ENCODE data around the gene AMN. TPM values are rescaled to one million over a fixed set of nuclear protein-coding genes. Genes with fewer than 3 reads are reported as not detected.

AMN gene
- polyA plus RNA-seq, 1 donor = 0.16 TPM

GRCh38 chr14:102943979-102944378 lies 21.5 kb downstream of the AMN start:
- DNase-seq (ENCODE audit: low read depth) = no peak

- no peak for DNase-seq (ENCODE audit: low read depth)
Observed at GRCh38 chr14:102944448-102945330, 22.2 kb downstream of the AMN start.

GRCh38 chr14:102945346-102946130 lies 23.1 kb downstream of the AMN start:
- DNase-seq (ENCODE audit: low read depth) = no peak

- DNase-seq (ENCODE audit: low read depth) = no peak
Observed at GRCh38 chr14:102947321-102948103, 25.0 kb downstream of the AMN start.

- DNase-seq (ENCODE audit: low read depth) = no peak
Observed at GRCh38 chr14:102948698-102949061, 26.2 kb downstream of the AMN start.

DNA sequence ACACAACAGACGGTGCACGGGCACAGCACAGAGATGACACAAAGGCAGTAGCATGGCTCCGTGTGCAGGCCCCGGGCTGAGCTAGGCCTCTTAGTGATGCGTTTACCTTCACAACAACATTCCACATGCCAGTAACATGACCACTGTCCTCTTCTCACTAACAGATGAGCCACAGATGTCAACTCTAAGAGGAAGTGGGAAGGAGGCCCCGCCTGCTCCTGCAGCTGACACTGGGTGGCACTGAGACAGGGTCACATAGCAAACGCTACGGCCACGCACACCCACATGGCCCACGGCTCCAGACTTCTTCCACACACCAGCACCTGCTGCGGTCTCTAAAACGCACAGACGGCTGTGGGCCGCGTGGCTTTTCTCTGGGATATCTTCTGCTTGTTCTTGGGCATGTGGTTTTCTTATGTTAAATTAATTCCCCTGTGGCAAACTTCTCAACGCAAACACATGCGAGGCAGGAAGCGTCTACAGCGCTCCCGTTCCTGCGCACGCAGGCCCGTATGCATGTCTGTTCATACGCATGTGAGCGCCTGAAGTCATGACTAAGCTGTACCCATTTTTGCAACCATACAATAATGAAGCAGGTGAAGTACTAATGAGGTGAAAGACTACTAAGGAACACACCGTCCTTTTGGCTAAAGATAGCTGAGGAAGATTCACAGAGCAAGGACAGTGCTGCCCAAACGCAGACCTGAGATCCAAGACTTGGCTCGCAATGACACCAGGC lies 26.8 kb downstream of the AMN start:
- DNase-seq (ENCODE audit: low read depth) = no peak

DNA sequence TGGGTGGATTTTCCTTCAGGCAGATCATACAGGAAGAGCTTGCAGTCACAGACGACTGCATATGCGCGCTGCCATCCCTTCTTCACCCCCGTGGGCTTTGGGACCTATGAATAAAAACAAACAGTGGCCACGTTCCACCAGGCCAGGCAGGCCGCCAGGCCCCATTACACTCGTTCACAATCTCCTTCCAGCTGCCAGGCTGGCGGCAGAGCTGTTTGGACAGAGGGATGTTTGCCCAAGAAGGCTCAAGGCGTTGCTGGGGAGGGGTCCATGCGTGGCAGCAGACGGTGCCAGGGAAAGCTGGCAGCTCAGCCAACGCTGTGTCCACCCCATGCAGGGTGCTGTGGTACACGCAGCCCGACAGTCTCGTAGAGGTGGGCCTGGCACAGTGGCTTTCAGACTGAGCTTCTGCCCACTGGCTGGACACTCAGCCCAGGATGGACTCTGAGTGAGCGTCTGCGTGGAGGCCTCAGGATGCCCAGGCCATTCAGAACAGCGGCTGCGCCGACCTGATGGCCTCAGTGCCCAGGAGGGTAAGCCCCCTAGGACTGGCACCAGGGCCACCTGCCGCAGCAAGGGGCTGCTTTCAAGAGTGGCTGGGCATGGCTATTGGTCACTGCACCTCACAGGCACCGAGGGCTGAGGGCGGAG lies 27.5 kb downstream of the AMN start:
- no peak for DNase-seq (ENCODE audit: low read depth)

GRCh38 chr14:102951034-102951433 lies 28.6 kb downstream of the AMN start:
- no peak for DNase-seq (ENCODE audit: low read depth)

GRCh38 chr14:102951799-102952198 lies 29.3 kb downstream of the AMN start:
- no peak for DNase-seq (ENCODE audit: low read depth)

DNA sequence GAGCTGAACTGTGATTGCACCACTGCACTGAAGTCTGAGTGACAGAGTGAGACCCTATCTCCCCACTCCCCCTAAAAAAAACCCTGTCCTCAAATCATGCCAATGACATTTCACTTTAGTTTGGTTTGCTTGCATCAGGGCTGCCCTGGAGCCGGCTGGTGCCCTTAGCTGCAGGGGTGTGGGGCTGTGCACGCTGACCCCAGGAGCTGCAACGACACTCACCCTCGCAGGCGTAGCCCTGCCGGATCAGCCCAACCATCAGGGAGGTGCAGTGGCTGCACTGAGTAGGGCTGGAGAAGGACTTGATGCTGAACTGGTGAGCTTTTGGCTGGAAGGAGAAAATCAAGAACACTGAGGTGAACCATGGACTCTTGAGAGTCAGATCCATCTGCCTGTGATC lies 29.8 kb downstream of the AMN start:
- no peak for DNase-seq (ENCODE audit: low read depth)

- DNase-seq (ENCODE audit: low read depth) = no peak
Observed at GRCh38 chr14:102953100-102953499, 30.6 kb downstream of the AMN start.

- DNase-seq (ENCODE audit: low read depth) = no peak
Observed at GRCh38 chr14:102954081-102954789, 31.8 kb downstream of the AMN start.

- no peak for DNase-seq (ENCODE audit: low read depth)
Observed at GRCh38 chr14:102955636-102956408, 33.4 kb downstream of the AMN start.

- no peak for DNase-seq (ENCODE audit: low read depth)
Observed at GRCh38 chr14:102957222-102957621, 34.8 kb downstream of the AMN start.

- DNase-seq (ENCODE audit: low read depth) = no peak
Observed at GRCh38 chr14:102958461-102958860, 36.0 kb downstream of the AMN start.

- no peak for DNase-seq (ENCODE audit: low read depth)
Observed at GRCh38 chr14:102962111-102962627, 39.7 kb downstream of the AMN start.

- DNase-seq (ENCODE audit: low read depth) = no peak
Observed at GRCh38 chr14:102964152-102964730, 41.8 kb downstream of the AMN start.

DNA sequence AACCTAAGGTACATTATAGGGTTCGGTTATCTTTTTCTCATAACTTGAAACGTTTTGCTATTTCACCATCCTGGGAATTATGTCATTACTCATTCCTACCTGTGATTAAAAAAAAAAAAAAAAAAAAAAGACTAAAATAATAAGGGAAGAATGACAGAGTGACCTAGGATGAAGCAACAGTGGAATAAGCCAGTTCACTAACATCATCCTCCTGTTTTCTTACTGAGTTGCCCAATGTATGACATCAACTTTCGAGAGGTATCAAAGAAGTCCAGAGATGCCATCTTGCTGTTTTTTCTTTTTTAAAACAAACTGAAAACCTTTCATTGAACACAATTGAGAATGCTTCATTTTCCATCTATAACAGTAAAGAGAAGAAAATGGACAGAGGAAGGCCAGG lies 42.8 kb downstream of the AMN start:
- no peak for DNase-seq (ENCODE audit: low read depth)

Measured in forelimb muscle (tissue), 1 donor.